Stimulated activated CD8-positive, alpha-beta memory T cell treated with anti-CD3 and anti-CD28 coated beads, Interleukin-7, amount 100 ng/mL, for 4 hours (primary cell): Measurements from ENCODE around the gene EPHA2.
"Not testable (repeated sequence)": the region's sequence is repeated elsewhere in the genome, so short reads cannot be mapped to it uniquely, and the experiment has no call there.

Experiments
- DNase-seq, 2 donors: peaks; one replicate each; pipeline ENCODE4 v3.0.0-alpha.2; 2020; ENCODE audit warnings: low read depth in 2 of 2

Gene EPHA2

DNA sequence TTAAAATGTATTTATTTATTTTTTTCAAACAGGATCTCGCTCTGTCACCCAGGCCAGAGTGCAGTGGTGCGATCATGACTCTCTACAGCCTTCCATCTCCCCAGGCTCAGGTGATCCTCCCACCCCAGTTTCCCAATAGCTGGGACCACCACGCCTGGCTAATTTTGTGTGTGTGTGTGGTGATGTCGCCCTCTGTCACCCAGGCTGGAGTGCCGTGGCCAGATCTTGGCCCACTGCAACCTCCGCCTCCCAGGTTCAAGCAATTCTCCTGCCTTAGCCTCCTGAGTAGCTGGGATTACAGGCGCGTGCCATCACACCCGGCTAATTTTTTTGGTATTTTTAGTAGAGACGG lies 12.3 kb upstream of the EPHA2 start:
- not testable (repeated sequence) for DNase-seq

- peak; percentile 43 to 52 for DNase-seq
These were observed 11.7 kb upstream of the EPHA2 start for GRCh38 chr1:16167331-16168143.

GRCh38 chr1:16166117-16166516 lies 10.2 kb upstream of the EPHA2 start:
- DNase-seq, result no peak

DNA sequence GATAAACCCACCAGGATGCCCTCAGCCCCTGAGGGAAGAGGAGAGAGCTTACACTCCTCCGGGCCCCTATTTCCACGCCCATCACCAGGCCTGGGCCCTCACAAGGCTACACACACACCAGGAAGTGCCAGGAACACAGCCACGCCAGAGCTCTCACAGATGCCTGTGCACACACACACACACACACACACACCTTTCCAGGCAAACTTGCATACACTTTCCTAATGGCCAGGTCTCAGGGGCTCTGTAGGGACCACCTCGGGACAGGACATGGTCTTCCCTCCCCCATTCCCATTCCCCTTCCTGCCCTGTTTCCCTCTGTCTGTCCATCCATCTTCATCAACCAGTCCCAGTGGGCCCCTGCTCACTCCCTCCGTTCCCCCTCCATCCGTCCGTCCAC lies 9.7 kb upstream of the EPHA2 start:
- DNase-seq, result no peak

GRCh38 chr1:16165073-16165364 lies 9.2 kb upstream of the EPHA2 start:
- no peak for DNase-seq

GRCh38 chr1:16164213-16165072 lies 8.6 kb upstream of the EPHA2 start:
- no peak for DNase-seq

- not testable (repeated sequence) for DNase-seq
These were observed 7.8 kb upstream of the EPHA2 start for GRCh38 chr1:16163608-16164212.

DNA sequence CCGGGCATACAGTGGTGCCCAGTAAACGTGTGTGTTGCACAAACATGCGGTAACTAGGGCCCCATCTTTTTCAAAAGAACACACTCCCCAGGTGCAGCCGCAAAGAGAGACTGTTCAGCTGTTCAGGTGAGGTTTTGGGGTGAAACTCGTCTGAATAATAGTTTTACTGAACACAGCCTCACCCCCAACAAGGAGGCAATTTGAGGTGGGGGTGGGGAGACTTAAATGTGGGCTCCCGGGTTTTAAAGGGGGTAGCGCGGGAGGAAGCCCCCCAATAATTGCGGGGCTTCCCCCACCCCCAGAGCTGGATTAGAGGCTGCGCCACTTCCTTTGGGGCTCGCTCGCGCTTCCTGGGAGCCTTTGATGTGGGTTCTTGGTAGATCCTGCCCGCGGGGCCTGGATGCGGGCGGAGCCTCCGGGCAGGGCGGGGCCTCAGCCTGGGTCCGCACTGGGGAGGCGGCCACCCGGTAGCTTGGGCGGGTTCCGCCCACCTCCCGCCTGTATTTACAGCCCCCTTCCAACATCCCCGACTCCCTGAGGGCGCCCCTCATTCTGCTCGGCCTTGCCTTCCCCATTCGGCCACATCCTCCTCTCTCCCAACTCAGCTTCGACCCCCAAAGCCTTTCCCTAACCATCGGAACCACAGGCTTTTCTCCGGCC lies 6.4 kb upstream of the EPHA2 start:
- peak; percentile 35 to 48 for DNase-seq

GRCh38 chr1:16161717-16162116 lies 5.8 kb upstream of the EPHA2 start:
- no peak for DNase-seq

- no peak for DNase-seq
These were observed 3.3 kb upstream of the EPHA2 start for GRCh38 chr1:16158993-16159831.

- DNase-seq, result no peak
These were observed 2.2 kb upstream of the EPHA2 start for GRCh38 chr1:16158025-16158424.

DNA sequence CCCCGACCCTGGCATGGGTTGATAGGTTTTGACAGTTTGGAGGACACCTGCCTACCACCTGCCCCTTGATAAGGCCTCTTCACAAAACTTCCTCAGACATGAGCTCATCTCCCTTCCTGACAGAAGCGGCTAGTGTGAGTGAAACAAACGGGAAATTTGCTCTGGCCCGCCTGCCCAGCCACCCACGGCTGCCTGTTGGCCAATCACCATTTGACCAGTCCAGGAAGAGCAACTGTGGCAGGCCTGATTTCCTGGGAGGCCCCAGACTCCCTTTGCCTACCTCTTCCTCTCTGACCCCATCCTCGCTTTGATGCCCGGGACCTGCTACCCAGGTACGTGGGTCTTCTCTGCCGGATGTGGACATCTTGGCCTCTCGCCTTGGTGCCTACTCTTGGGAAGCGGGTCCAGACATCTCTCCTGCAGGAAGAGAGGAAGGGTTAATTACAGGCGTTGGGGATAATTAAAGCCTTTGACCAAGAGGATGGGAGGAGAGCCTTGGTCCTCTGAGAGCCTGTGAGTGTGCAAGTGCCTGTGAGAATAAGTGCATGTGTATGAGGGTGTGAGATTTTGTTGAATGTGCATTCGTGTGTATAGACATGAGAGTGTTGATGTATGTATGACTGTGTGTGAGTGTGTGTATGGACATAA lies 1.1 kb upstream of the EPHA2 start:
- no peak for DNase-seq

GRCh38 chr1:16153999-16154673 lies 1.7 kb downstream of the EPHA2 start:
- no peak for DNase-seq

DNA sequence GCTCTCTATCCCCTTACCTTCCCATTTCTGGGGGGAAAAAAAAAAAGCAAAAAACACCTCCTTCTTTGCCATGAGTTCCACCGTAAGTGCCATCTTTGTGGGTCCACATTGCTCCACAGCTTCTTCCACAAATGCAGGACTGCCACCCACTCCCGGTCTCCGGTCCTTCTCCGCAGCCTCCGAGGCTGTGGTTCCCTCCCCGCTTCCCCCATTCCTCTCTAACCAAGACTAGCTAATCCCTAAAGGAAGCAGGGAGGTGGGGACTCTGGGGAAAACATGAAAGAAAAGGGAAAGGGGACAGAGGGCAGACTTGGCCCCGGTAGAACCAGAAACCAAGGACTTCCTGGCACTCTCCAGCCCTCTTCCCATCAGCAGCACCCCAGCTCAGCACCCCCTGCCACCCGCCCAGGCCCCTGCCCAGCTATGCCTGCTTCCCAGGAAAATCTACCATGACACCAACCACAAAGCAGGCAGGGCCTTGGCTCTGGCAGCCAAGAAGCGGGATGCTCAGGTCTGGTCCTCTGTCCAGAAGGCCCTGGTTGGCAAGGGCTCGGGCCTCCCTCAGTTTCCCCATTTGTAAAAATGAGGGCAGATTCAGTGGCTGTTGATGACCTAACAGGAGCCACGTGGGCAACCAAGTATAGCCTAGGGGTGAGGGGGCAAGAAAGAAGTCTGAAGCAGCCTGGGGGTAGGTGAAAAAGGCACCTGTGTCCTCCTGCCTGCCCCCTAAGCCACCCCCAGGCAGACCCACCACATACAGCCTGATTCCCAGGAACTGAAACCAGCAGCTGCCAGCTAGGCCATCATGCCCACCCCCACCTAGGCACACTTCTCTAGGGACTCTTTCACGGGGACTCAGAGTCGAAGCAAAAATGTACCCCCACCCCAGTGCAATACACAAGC lies 2.5 kb downstream of the EPHA2 start:
- no peak for DNase-seq

DNA sequence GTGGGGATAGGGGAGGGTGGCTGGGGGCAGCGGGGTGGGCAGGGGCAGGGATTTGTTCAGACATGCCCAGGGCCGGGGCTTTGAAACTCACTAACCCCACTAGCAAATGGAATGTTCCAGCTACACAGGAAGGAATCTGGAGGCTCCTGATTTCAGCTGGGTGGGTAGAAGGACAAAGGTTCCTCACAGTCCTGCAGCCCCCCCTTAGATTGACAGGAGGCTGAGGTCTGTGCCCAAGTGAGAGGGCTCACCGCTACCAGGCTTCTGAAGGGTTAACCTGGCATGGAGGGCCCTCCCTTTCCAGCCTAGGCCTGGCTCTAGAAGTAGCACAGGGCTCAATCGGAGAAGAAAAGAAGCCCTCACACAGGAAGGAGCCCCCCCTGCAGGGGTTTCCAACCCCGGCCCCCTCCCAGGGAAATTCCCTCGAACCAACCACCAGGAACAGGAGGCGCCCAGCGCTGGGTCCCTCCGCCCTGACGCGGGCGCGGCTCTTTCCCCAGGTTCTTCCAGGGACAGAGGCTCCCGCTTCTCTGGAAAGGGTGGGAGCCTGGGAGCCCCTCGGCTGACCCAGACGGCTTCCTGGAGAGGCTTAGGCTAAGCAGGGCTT lies 3.3 kb downstream of the EPHA2 start:
- DNase-seq, result no peak

DNA sequence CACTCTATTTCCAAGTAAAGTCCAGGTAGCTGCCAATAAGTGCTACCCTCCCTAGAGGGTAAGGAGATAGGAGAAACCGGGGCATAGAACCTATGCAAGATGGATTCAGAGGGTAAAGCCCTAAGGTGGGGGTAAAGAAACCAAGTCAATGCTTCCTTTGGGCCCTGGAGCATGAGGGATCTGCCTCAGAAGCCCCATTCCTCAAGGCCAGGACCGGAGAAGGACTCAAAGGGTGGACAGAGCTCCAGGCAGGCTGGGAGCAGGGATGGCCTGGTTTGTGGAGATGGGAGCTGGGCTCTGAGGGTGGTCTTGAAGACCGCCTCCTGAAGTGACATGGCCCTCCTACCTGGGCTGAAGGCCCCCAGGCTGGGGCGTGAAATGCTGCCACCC lies 3.9 kb downstream of the EPHA2 start:
- DNase-seq, result no peak

DNA sequence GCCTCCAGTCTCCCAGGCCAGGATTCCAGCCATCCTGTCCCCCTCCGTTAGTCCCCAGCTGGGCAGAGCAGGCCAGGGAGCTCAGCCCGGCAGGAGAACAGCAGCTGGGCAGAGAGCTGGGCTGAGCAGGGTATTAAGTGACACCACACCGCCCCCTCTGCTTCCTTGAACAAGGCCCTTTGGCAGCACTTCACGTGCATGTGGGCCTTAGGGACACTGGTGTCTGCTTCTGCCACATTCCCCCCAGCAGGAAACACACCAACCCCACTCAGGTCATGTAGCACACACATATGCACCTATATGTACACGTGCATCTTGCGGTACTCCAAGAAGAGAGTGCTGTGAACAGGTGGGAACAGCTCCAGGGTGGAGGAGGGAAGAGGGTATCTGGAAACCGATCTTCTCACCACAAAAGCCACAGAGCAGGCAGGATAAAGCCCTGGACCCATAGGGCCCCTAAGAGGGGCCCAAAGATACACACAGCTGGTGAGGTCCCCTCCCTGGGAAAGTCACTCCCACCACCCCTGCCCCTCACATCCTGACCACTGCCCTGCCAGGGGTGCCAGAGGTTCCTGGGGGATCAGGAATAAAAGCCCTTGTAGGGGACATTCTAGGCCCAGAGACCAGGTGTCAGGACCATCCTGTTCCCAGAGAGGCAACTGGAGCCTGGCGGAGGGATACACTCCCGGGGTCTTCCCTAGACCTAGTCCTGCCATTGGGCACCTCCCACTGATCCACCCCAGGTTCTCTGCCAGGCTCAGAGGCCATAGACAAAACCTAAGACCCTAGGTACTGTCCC lies 4.5 kb downstream of the EPHA2 start:
- DNase-seq, result no peak

GRCh38 chr1:16150508-16150907 lies 5.4 kb downstream of the EPHA2 start:
- no peak for DNase-seq
